ENCODE data around the gene ITPKC. TPM values are rescaled to one million over a fixed set of nuclear protein-coding genes. Genes with fewer than 3 reads are reported as not detected.
A peak's percentile ranks its signal among the peaks of the same experiment; 100 is the strongest.

Gene ITPKC
- total RNA-seq, 2 experiments from 2014 or later: 4.8 to 5.2 TPM

DNA sequence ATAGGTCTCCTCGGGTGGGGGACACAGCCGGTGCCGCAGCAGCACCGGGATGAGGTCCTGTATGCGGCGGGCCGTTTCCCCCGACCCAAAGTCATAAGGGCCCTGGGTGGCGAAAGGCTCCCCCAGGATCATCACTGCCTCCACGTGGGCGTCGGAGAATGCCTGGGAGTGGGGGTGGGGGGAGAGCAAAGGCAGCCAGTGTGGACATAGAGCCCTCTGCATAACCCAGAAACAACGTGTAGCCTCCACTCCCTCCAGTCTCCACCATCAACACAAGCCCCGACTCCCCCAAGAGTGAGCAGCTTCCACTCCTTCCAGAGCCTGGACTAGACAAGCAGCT, 24.7 kb upstream of the ITPKC start:
- no peaks in the 10 kb centered on the region for H3K36me3 Mint-ChIP-seq (ENCODE audit: low read depth)
- no peaks in the 10 kb centered on the region for H3K27me3 Mint-ChIP-seq
- no peaks in the 10 kb centered on the region for H3K9me3 Mint-ChIP-seq
- H3K27ac Mint-ChIP-seq: peak overlapping the region; percentile 48
- ChIA-PET POLR2A (interaction anchor here (0.8 to 2.0 kb wide), 3 partner anchors 10 to 710 kb away, joined by 3 to 9 read pairs (median 7); partner anchors contain the start of gene RAB4B), CTCF (interaction anchor here (1.2 kb wide), 1 partner anchor 58 kb away, joined by 3 read pairs; the partner anchor contains the start of gene ACTMAP)
- no peak overlapping the region for H3K4me3 Mint-ChIP-seq
- no peak for ATAC-seq
- H3K4me1 Mint-ChIP-seq (ENCODE audit: low read depth): peaks cover 2% of the 10 kb centered on the region
- DNase-seq: no peak
- intact Hi-C loops (cut with micrococcal nuclease): no loop called here
- TF ChIP-seq, protein P1, sequence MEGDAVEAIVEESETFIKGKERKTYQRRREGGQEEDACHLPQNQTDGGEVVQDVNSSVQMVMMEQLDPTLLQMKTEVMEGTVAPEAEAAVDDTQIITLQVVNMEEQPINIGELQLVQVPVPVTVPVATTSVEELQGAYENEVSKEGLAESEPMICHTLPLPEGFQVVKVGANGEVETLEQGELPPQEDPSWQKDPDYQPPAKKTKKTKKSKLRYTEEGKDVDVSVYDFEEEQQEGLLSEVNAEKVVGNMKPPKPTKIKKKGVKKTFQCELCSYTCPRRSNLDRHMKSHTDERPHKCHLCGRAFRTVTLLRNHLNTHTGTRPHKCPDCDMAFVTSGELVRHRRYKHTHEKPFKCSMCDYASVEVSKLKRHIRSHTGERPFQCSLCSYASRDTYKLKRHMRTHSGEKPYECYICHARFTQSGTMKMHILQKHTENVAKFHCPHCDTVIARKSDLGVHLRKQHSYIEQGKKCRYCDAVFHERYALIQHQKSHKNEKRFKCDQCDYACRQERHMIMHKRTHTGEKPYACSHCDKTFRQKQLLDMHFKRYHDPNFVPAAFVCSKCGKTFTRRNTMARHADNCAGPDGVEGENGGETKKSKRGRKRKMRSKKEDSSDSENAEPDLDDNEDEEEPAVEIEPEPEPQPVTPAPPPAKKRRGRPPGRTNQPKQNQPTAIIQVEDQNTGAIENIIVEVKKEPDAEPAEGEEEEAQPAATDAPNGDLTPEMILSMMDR (IDR thresholded peaks at IDR 0.05): no peak

DNA sequence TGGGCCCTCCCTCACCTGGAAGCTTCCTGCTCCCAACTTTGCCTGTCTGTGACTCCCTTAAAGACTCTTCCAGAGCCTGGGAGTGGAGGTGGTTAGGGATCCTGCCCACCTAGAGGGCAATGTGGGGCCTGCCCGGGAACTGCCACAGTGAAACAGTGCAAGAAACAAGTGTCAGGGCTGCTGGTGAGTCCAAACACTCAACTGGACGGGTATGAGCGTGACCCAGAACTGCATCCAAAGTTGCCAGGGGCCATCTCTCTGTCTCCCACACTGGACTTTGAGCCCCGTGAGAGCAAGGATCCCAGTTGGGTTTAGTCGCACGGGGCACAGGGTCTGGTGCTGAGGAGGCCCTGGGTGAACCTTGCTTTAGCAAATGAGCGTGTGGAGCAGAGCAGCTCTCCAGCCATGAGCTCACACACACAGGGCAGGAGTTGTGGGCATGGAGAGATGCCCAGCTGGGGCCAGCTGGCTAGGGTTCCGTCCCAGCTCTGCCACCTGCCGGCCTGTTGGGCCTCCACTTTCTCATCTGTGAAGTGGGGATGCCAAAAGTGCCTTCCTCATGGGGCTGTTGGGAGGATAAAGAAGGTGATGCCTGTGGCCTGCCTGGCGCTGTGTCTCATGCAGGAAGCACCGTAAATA, 23.6 kb upstream of the ITPKC start:
- Mint-ChIP-seq H3K27me3 (no peaks in the 10 kb centered on the region), H3K27ac (no peak overlapping the region), H3K4me1 (ENCODE audit: low read depth) (peaks cover 2% of the 10 kb centered on the region), H3K36me3 (ENCODE audit: low read depth) (no peaks in the 10 kb centered on the region), H3K9me3 (no peaks in the 10 kb centered on the region), H3K4me3 (no peak overlapping the region)
- ATAC-seq: no peak
- TF ChIP-seq, protein P1 (IDR thresholded peaks at IDR 0.05): no peak
- CTCF ChIA-PET: interaction anchor here (0.9 kb wide), 1 partner anchor 127 kb away, joined by 3 read pairs; no protein-coding TSS in a partner anchor
- no peak for DNase-seq
- intact Hi-C loops (cut with micrococcal nuclease): no loop called here
- POLR2A ChIA-PET: interaction anchor here (0.8 to 0.9 kb wide), 2 partner anchors 77 to 709 kb away, joined by 3 read pairs; no protein-coding TSS in a partner anchor

DNA sequence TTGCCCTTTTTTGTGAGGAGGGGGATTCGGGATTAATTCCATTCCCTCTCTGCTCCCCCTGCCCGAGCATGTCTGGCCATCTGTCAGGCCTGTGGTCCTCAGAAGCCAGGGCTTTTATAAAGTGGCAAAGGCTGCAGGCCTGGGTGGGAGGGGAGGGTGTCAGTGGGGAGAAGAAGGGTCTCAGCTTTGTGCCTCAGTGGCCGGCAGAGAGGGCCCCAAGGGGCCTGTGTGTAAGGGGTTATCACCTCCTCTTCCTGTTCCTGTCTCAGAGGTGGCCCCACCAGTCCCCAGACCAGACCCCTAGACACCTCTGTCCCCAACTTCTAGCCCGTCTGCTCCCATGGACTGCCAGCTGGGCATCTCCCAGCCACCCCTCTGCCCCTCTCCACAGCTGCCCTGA, 23.0 kb upstream of the ITPKC start:
- ChIA-PET POLR2A (interaction anchor here (0.9 kb wide), 1 partner anchor 78 kb away, joined by 3 read pairs; no protein-coding TSS in a partner anchor), CTCF (no interaction called here)
- H3K36me3 Mint-ChIP-seq (ENCODE audit: low read depth): no peaks in the 10 kb centered on the region
- no peak overlapping the region for H3K4me3 Mint-ChIP-seq
- ATAC-seq (no peak), DNase-seq (no peak)
- no peaks in the 10 kb centered on the region for H3K27me3 Mint-ChIP-seq
- intact Hi-C loops (cut with micrococcal nuclease): no loop called here
- no peak overlapping the region for H3K27ac Mint-ChIP-seq
- TF ChIP-seq, protein P1 (IDR thresholded peaks at IDR 0.05): no peak
- no peaks in the 10 kb centered on the region for H3K9me3 Mint-ChIP-seq
- peaks cover 2% of the 10 kb centered on the region for H3K4me1 Mint-ChIP-seq (ENCODE audit: low read depth)

GRCh38 chr19:40695881-40696280, 21.0 kb upstream of the ITPKC start:
- Mint-ChIP-seq H3K27ac (no peak overlapping the region), H3K27me3 (no peaks in the 10 kb centered on the region), H3K9me3 (no peaks in the 10 kb centered on the region), H3K4me1 (ENCODE audit: low read depth) (peaks cover 2% of the 10 kb centered on the region), H3K36me3 (ENCODE audit: low read depth) (no peaks in the 10 kb centered on the region), H3K4me3 (no peak overlapping the region)
- ATAC-seq (no peak), DNase-seq (no peak)
- ChIA-PET CTCF (no interaction called here), POLR2A (no interaction called here)
- TF ChIP-seq, protein P1 (IDR thresholded peaks at IDR 0.05): no peak
- intact Hi-C loops (cut with micrococcal nuclease): no loop called here

DNA sequence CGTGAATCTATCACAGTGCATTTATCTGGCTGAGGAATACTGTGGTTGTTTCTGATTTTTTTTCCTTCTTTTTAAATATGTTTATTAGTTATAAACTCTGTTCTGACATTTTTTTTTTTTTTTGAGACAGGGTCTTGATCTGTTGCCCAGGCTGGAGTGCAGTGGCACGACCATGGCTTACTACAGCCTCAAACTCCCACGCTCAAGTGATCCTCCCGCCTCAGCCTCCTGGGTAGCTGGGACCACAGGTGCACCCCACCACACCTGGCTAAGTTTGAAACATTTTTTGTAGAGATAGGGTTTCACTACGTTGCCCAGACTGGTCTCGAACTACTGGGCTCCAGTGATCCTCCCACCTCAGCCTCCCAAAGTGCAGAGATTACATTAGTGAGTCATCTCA, 19.9 kb upstream of the ITPKC start:
- H3K27ac Mint-ChIP-seq: no peak overlapping the region
- ChIA-PET POLR2A (no interaction called here), CTCF (interaction anchor here (1.2 kb wide), 1 partner anchor 34 kb away, joined by 3 read pairs; no protein-coding TSS in a partner anchor)
- ATAC-seq (no peak), DNase-seq (no peak)
- peaks cover under 1% of the 10 kb centered on the region for H3K36me3 Mint-ChIP-seq (ENCODE audit: low read depth)
- intact Hi-C loops (cut with micrococcal nuclease): no loop called here
- TF ChIP-seq, protein P1 (IDR thresholded peaks at IDR 0.05): no peak
- peaks cover 2% of the 10 kb centered on the region for H3K4me1 Mint-ChIP-seq (ENCODE audit: low read depth)
- no peaks in the 10 kb centered on the region for H3K27me3 Mint-ChIP-seq
- H3K9me3 Mint-ChIP-seq: no peaks in the 10 kb centered on the region
- H3K4me3 Mint-ChIP-seq: no peak overlapping the region
